Trophoblast cell (in vitro differentiated cells and primary cell): ENCODE measurements around the gene MLH1.
"Not testable (repeated sequence)": the region's sequence is repeated elsewhere in the genome, so short reads cannot be mapped to it uniquely, and the experiment has no call there.

Experiments used
- DNase-seq, 2 donors: peaks; one replicate each; pipeline ENCODE4 v3.0.0-alpha.2; 2016
- H2AFZ ChIP-seq: 2 replicates; pipeline ENCODE4 v1.6.1; 2013; ENCODE audit warnings: low read length, moderate library complexity, mild to moderate bottlenecking; ENCODE audit not compliant: insufficient read depth, poor library complexity
- H2AK5ac ChIP-seq: 2 replicates; pipeline ENCODE4 v1.6.1; 2013; ENCODE audit warnings: mild to moderate bottlenecking, low read length
- H2BK120ac ChIP-seq: 2 replicates; pipeline ENCODE4 v1.6.1; 2013; ENCODE audit warnings: low read length, mild to moderate bottlenecking, moderate library complexity; ENCODE audit not compliant: insufficient read depth, poor library complexity
- H2BK12ac ChIP-seq: 2 replicates; pipeline ENCODE4 v1.6.1; 2013; ENCODE audit warnings: mild to moderate bottlenecking, low read length, moderate library complexity
- H2BK5ac ChIP-seq: 2 replicates; pipeline ENCODE4 v1.6.1; 2013; ENCODE audit warnings: low read length, low read depth, moderate library complexity, mild to moderate bottlenecking; ENCODE audit not compliant: poor library complexity
- H3K14ac ChIP-seq: 2 replicates; pipeline ENCODE4 v1.6.1; 2013; ENCODE audit warnings: mild to moderate bottlenecking, low read length
- H3K18ac ChIP-seq: 2 replicates; pipeline ENCODE4 v1.6.1; 2013; ENCODE audit warnings: mild to moderate bottlenecking, low read length
- H3K23ac ChIP-seq: 2 replicates; pipeline ENCODE4 v1.6.1; 2013; ENCODE audit warnings: low read length
- H3K27ac ChIP-seq: 2 replicates; pipeline ENCODE4 v1.5.1; 2013; ENCODE audit warnings: low read depth, mild to moderate bottlenecking, inconsistent platforms, low read length, moderate library complexity
- H3K27me3 ChIP-seq: 2 replicates; pipeline ENCODE4 v1.6.1; 2013; ENCODE audit warnings: inconsistent platforms, mild to moderate bottlenecking, low read length, moderate library complexity; ENCODE audit not compliant: insufficient read depth
- H3K36me3 ChIP-seq, 2 experiments: 1 replicate in 1 of 2; 2 replicates in 1 of 2; pipeline ENCODE4 v1.6.1; 2013; ENCODE audit warnings: low read length in 2 of 2, mild to moderate bottlenecking in 2 of 2, moderate library complexity in 1 of 2; ENCODE audit not compliant: insufficient read depth in 2 of 2, control insufficient read depth in 1 of 2
- H3K4ac ChIP-seq: 2 replicates; pipeline ENCODE4 v1.6.1; 2013; ENCODE audit warnings: low read depth, mild to moderate bottlenecking, low read length, moderate library complexity
- H3K4me1 ChIP-seq, 2 experiments: 1 replicate in 1 of 2; 2 replicates in 1 of 2; pipeline ENCODE4 v1.6.1; 2013; ENCODE audit warnings: low read length in 2 of 2, mild to moderate bottlenecking in 2 of 2, moderate library complexity in 1 of 2; ENCODE audit not compliant: insufficient read depth in 2 of 2, control insufficient read depth in 1 of 2
- H3K4me2 ChIP-seq: 2 replicates; pipeline ENCODE4 v1.6.1; 2013; ENCODE audit warnings: inconsistent platforms, mild to moderate bottlenecking, low read length, moderate library complexity
- H3K4me3 ChIP-seq: 2 replicates; pipeline ENCODE4 v1.5.1; 2013; ENCODE audit warnings: mild to moderate bottlenecking, low read depth, low read length, inconsistent platforms
- H3K79me1 ChIP-seq: one replicate; pipeline ENCODE4 v1.6.1; 2013; ENCODE audit warnings: low read length
- H3K79me2 ChIP-seq: 2 replicates; pipeline ENCODE4 v1.6.1; 2013; ENCODE audit warnings: low read length, mild to moderate bottlenecking; ENCODE audit not compliant: control insufficient read depth, insufficient read depth, poor library complexity
- H3K9ac ChIP-seq: 2 replicates; pipeline ENCODE4 v1.6.1; 2013; ENCODE audit warnings: mild to moderate bottlenecking, low read length
- H3K9me3 ChIP-seq: 2 replicates; pipeline ENCODE4 v1.6.1; 2013; ENCODE audit warnings: low read depth, mild to moderate bottlenecking, control low read depth, inconsistent platforms, low read length; ENCODE audit not compliant: insufficient read depth
- H4K12ac ChIP-seq: 2 replicates; pipeline ENCODE4 v1.6.1; 2013; ENCODE audit warnings: low read depth, mild to moderate bottlenecking, low read length, moderate library complexity
- H4K8ac ChIP-seq: 2 replicates; pipeline ENCODE4 v1.6.1; 2013; ENCODE audit warnings: low read depth, mild to moderate bottlenecking, low read length, moderate library complexity
- H4K91ac ChIP-seq: one replicate; pipeline ENCODE4 v1.6.1; 2013; ENCODE audit warnings: low read depth, mild to moderate bottlenecking, low read length, moderate library complexity
- WGBS: extraction: QIAGEN DNeasy Blood & Tissue Kit; methylation state at CpG from one replicate; pipeline ENCODE4 v1.1.7; 2013; ENCODE audit warnings: missing lambda C conversion rate; ENCODE audit not compliant: insufficient read length, insufficient coverage; ENCODE audit errors: extremely low coverage; 5-methylcytosine and 5-hydroxymethylcytosine counted together

The MLH1 gene

GRCh38 chr3:36963008-36963407 is 30.3 kb upstream of the MLH1 start:
- H4K12ac ChIP-seq, H3K14ac ChIP-seq, H4K8ac ChIP-seq, H3K4me1 ChIP-seq, H2AK5ac ChIP-seq, H3K79me2 ChIP-seq, H2BK120ac ChIP-seq, H3K18ac ChIP-seq, DNase-seq, H3K9ac ChIP-seq, H3K4me2 ChIP-seq, H3K27me3 ChIP-seq, H3K4me3 ChIP-seq, H3K79me1 ChIP-seq, H4K91ac ChIP-seq, H2AFZ ChIP-seq, H3K4ac ChIP-seq, H3K9me3 ChIP-seq, H2BK5ac ChIP-seq, H2BK12ac ChIP-seq, H3K23ac ChIP-seq, H3K27ac ChIP-seq, H3K36me3 ChIP-seq: not testable (repeated sequence)
- no CpG with 5 or more reads among the region's 7 CpGs for WGBS

DNA sequence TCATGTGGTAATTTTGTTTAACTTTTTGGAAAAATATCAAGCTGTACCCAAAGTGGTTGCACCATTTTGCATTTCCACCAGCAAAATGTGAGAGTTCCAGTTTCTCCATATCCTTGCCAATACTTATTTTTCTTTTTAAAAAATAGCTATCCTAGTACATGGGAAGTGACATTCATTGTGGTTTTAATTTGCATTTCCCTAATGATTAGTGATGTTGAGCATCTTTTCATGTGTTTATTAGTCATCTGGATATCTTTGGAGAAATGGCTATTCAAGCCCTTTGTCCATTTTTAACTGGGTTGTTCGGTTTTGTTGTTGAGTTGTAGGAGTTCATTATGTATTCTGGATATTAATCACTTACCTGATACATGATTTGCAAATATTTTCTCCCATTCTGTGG is 29.0 kb upstream of the MLH1 start:
- Histone ChIP-seq H3K23ac (no peak overlapping the region), H4K8ac (no peak overlapping the region), H3K79me2 (no peaks in the 10 kb centered on the region), H3K27ac (no peak overlapping the region), H3K4ac (no peak overlapping the region), H3K4me3 (no peak overlapping the region), H3K4me2 (no peak overlapping the region), H4K91ac (no peak overlapping the region), H2BK12ac (no peak overlapping the region), H3K27me3 (no peaks in the 10 kb centered on the region), H3K18ac (no peak overlapping the region), H3K9me3 (no peaks in the 10 kb centered on the region), H3K9ac (no peak overlapping the region), H2AFZ (no peak overlapping the region), H4K12ac (no peak overlapping the region), H3K36me3 (no peaks in the 10 kb centered on the region), H2AK5ac (no peak overlapping the region), H2BK120ac (no peak overlapping the region), H3K4me1 (peaks cover 4 to 6% of the 10 kb centered on the region in 2 experiments), H3K14ac (no peak overlapping the region), H2BK5ac (no peak overlapping the region), H3K79me1 (peaks cover 6% of the 10 kb centered on the region)
- DNase-seq, result no peak
- no CpG with 5 or more reads among the region's 1 CpG for WGBS

DNA sequence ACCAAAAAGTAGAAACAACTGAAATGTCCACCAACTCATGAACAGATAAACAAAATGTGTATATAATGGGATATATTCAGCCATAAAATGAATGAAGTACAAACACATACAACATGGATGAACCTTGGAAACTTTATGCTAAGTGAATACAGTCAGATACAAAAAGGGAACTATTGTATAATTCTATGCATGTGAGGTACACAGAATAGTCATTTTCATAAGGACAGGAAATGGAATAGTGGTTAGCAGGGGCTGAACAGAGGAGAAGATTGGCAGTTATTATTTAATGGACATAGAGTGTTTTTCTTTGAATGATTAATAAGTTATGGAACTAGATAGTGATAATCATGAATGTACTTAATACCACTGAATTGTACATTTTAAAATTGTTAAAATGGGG is 28.5 kb upstream of the MLH1 start:
- H2AFZ ChIP-seq, result no peak overlapping the region
- peaks cover 7% of the 10 kb centered on the region for H3K79me1 ChIP-seq
- H4K12ac ChIP-seq, result no peak overlapping the region
- H3K9me3 ChIP-seq, result no peaks in the 10 kb centered on the region
- H2AK5ac ChIP-seq, result no peak overlapping the region
- no peak overlapping the region for H3K9ac ChIP-seq
- H3K4ac ChIP-seq, result peak overlapping the region; percentile 64
- H3K27me3 ChIP-seq, result no peaks in the 10 kb centered on the region
- no peak for DNase-seq
- peak overlapping the region; percentile 94 for H3K18ac ChIP-seq
- H3K23ac ChIP-seq, result no peak overlapping the region
- peak overlapping the region; percentile 88 for H3K14ac ChIP-seq
- H2BK120ac ChIP-seq, result peak overlapping the region; percentile 90
- peaks cover 5 to 6% of the 10 kb centered on the region in 2 experiments for H3K4me1 ChIP-seq
- no peak overlapping the region for H4K8ac ChIP-seq
- H3K79me2 ChIP-seq, result no peaks in the 10 kb centered on the region
- peak overlapping the region; percentile 88 for H2BK5ac ChIP-seq
- H2BK12ac ChIP-seq, result peak overlapping the region; percentile 99
- H3K4me2 ChIP-seq, result peak overlapping the region; percentile 52
- peak overlapping the region; percentile 63 for H3K27ac ChIP-seq
- no peak overlapping the region for H3K4me3 ChIP-seq
- H3K36me3 ChIP-seq, result no peaks in the 10 kb centered on the region
- peak overlapping the region; percentile 92 for H4K91ac ChIP-seq

DNA sequence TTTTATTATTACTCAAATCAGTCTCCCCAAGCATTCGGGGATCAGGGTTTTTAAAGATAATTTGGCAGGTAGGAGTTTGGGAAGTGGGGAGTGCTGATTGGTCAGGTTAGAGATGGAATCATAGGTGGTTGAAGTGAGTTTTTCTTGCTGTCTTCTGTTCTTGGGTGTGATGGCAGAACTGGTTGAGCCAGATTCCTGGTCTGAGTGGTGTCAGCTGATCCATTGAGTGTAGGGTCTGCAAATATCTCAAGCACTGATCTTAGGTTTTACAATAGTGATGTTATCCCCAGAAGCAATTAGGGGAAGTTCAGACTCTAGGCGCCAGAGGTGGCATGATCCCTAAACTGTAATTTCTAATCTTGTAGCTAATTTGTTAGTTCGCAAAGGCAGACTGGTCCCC is 27.9 kb upstream of the MLH1 start:
- no peak overlapping the region for H2AK5ac ChIP-seq
- H2BK5ac ChIP-seq, result no peak overlapping the region
- H3K18ac ChIP-seq, result no peak overlapping the region
- H3K27me3 ChIP-seq, result no peaks in the 10 kb centered on the region
- H4K91ac ChIP-seq, result peak overlapping the region; percentile 92
- H3K79me1 ChIP-seq, result peaks cover 7% of the 10 kb centered on the region
- H3K4me3 ChIP-seq, result no peak overlapping the region
- H3K9ac ChIP-seq, result no peak overlapping the region
- no peak overlapping the region for H3K4ac ChIP-seq
- H3K9me3 ChIP-seq, result no peaks in the 10 kb centered on the region
- no peak overlapping the region for H2BK12ac ChIP-seq
- peaks cover 6 to 7% of the 10 kb centered on the region in 2 experiments for H3K4me1 ChIP-seq
- peak overlapping the region; percentile 52 for H3K4me2 ChIP-seq
- DNase-seq, result peak; percentile 42 to 59
- H4K8ac ChIP-seq, result no peak overlapping the region
- no peak overlapping the region for H3K14ac ChIP-seq
- H3K79me2 ChIP-seq, result no peaks in the 10 kb centered on the region
- no peak overlapping the region for H2BK120ac ChIP-seq
- H4K12ac ChIP-seq, result no peak overlapping the region
- no CpG with 5 or more reads among the region's 3 CpGs for WGBS
- no peaks in the 10 kb centered on the region for H3K36me3 ChIP-seq
- H2AFZ ChIP-seq, result no peak overlapping the region
- no peak overlapping the region for H3K23ac ChIP-seq
- peak overlapping the region; percentile 63 for H3K27ac ChIP-seq
